Prostate gland (tissue), 2 donors: Measurements from ENCODE around the gene PFDN6.

Experiments used
- POLR2A ChIP-seq: fragments of 450-650 bp; IDR thresholded peaks from one replicate; pipeline ENCODE4 v1.6.1; 2016; ENCODE audit warnings: antibody characterized with exemption, mild to moderate bottlenecking
- POLR2AphosphoS5 ChIP-seq: sonication (generic); formaldehyde crosslinking; IDR thresholded peaks from one replicate; pipeline ENCODE4 v1.6.1; 2017; ENCODE audit warnings: antibody characterized with exemption
- TF ChIP-seq, protein P1 (sequence below), 4 experiments: fragments of 200-600 bp in 2 of 4; fragments of 450-650 bp in 2 of 4; sonication (generic) in 2 of 4; IDR thresholded peaks; 1 replicate in 3 of 4; 2 replicates in 1 of 4; pipeline ENCODE4 v1.5.1; 2016 to 2019; ENCODE audit warnings: antibody characterized with exemption in 4 of 4, mild to moderate bottlenecking in 2 of 4, moderate library complexity in 2 of 4

DNA sequence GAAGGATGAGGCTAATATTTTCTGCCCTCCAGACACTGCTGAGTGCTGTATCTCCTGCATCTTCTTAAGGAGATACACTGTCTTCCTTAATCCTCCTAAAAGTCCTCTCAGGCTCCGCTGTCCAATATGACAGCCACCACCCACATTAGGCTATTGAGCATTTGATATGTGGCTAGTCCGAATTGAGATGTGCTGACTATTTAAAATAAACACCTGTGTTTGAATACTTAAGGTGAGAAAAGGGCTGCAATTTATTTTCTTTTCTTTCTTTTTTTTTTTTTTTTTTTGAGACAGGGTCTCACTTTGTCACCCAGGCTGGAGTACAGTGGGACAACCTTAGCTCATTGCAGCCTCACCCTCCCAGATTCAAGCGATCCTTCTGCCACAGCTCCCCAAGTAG is 12.5 kb downstream of the PFDN6 start:
- TF ChIP-seq, protein P1, sequence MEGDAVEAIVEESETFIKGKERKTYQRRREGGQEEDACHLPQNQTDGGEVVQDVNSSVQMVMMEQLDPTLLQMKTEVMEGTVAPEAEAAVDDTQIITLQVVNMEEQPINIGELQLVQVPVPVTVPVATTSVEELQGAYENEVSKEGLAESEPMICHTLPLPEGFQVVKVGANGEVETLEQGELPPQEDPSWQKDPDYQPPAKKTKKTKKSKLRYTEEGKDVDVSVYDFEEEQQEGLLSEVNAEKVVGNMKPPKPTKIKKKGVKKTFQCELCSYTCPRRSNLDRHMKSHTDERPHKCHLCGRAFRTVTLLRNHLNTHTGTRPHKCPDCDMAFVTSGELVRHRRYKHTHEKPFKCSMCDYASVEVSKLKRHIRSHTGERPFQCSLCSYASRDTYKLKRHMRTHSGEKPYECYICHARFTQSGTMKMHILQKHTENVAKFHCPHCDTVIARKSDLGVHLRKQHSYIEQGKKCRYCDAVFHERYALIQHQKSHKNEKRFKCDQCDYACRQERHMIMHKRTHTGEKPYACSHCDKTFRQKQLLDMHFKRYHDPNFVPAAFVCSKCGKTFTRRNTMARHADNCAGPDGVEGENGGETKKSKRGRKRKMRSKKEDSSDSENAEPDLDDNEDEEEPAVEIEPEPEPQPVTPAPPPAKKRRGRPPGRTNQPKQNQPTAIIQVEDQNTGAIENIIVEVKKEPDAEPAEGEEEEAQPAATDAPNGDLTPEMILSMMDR (IDR thresholded peaks at IDR 0.05) = no peak
- TF ChIP-seq POLR2A = no peak
- TF ChIP-seq POLR2AphosphoS5 = no peak
